Pancreas (tissue), 10 donors: ENCODE measurements around the gene C2CD4B. TPM values are rescaled to one million over a fixed set of nuclear protein-coding genes. Genes with fewer than 3 reads are reported as not detected.

Experiments
- ATAC-seq, 4 donors: fragments of 200-7000 bp; cut with Tn5 transposase; one replicate each; pipeline versions ENCODE4 v1.8.0 to v1.9.1; 2020; ENCODE audit warnings: mild to moderate bottlenecking in 4 of 4, moderate library complexity in 4 of 4
- DNase-seq, 6 donors: peaks; one replicate each; pipeline ENCODE4 v3.0.0-alpha.2; 2020
- FAIRE-seq: peaks from 2 replicates; lab custom pipeline; 2012; peaks lifted over from hg19 to GRCh38; lab: Jason Lieb, UNC
- H3K27ac ChIP-seq, 4 donors: fragments of 200-600 bp; sonication (generic); 1 replicate in 3 of 4; 2 replicates in 1 of 4; pipeline versions ENCODE4 v1.5.0 to v1.8.0; 2020
- H3K27me3 ChIP-seq, 4 donors: fragments of 200-600 bp; one replicate each; pipeline ENCODE4 v1.8.0; 2021
- H3K36me3 ChIP-seq, 3 donors: fragments of 200-600 bp; sonication (generic) in 1 of 3; one replicate each; pipeline versions ENCODE4 v1.5.0 to v1.8.0; 2020 to 2021
- H3K4me1 ChIP-seq, 3 donors: fragments of 200-600 bp; one replicate each; pipeline ENCODE4 v1.8.0; 2021
- H3K4me3 ChIP-seq, 4 donors: fragments of 200-600 bp; sonication (generic) in 2 of 4; one replicate each; pipeline versions ENCODE4 v1.5.0 to v1.8.0; 2020 to 2021
- H3K9me3 ChIP-seq, 4 donors: fragments of 200-600 bp; one replicate each; pipeline ENCODE4 v1.8.0; 2021
- WGBS, 2 donors: extraction: QIAGEN DNeasy Blood & Tissue Kit; methylation state at CpG; one replicate each; pipeline ENCODE4 v1.1.7; 2013; 5-methylcytosine and 5-hydroxymethylcytosine counted together
- intact Hi-C, 3 donors: fragments of 100-400 bp; cut with DNase I; formaldehyde crosslinking; loops; one replicate each; pipeline versions ENCODE4 v1.11.1 to v1.14.2; 2022
- polyA plus RNA-seq, 2 donors: library from polyadenylated mRNA; stranded (reverse); fragments of 200-250 nt; gene quantifications; one replicate each; pipeline ENCODE4 v1.2.3, GENCODE V29; 2013
- total RNA-seq, 6 donors: library from RNA; stranded (reverse); fragmentation: NEBNext Ultra II Directional in 4 of 6; extraction: Animal tissue kit (Norgen Biotek cat#: 25700) in 4 of 6; gene quantifications; one replicate each; pipeline versions ENCODE4 v1.2.1 to v1.2.4, GENCODE V29; 2021 to 2023
- TF ChIP-seq, protein P1 (sequence below), 4 donors: fragments of 200-600 bp; sonication (generic) in 3 of 4; IDR thresholded peaks; one replicate each; pipeline versions ENCODE4 v1.5.0 to v1.8.0; 2021; ENCODE audit warnings: antibody characterized with exemption in 4 of 4
- donor health status: healthy with polysubstance abuse.
- donor health status: DM: no; HTN: no; CAD: no; lungs with moderate emphysema.
- donor health status: DM: no; HTN: no; CAD: no.
- donor health status: control.
- donor health status: control.
- donor health status: Bipolar disorder and iron deficiency.
- donor health status: DM: yes; HTN: yes; CAD: no.
- donor health status: DM: no; HTN: no; CAD: no.
- donor health status: DM: no; HTN: no; CAD: no.
- donor health status: DM: yes; HTN: yes; CAD: no.

The C2CD4B gene
- total and polyA plus RNA-seq, 8 donors, result 25.1 to 167 (median 39.6) TPM

DNA sequence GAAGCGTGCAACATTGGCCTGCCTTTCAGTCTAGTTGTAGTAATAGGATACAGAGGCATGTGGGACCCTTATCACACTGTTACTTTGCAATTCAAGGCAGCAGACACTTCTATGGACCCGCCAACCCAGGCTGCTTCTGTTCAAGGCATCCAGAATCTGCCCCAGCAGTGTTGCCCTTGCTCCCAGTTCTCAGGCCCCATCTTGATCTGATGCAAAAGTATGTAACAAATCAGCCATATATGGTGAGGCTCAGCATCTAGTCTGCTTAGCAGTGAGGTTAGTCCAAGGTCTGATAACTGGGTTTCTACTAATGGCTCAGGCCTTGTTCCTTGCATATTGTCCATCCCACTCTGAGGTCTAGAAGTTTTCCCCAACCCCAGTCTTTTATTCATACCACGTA lies 17.9 kb downstream of the C2CD4B start:
- WGBS, 2 donors, result 71 to 81% methylated on average over 3 of the region's 3 CpGs
- no peak overlapping the region for H3K4me3 ChIP-seq

DNA sequence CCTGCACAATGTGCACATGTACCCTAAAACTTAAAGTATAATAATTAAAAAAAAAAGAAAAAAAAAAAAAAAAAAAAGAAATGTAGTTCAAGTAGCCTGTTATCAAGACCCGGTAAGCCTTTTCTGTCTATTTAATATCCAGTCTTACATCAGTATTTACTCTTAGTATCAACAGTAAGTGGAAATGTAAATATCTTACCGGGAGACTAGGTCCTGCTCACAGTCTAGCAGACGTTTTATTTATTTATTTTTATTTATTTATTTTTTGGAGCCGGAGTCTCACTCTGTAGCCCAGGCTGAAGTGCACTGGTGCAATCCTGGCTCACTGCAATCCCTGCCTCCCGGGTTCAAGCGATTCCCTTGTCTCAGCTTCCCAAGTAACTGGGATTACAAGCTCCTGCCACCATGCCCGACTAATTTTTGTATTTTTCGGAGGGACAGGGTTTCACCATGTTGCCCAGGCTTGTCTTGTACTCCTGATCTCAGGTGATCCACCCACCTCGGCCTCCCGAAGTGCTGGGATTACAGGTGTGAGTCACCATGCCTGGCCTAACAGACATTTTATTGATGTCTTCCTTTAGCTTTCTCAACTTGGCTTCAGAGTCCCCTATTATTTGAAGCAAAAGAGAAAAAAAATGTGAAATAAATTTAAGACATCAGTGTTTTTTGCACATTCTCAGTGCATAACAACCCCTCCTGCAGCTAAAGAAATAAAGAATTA lies 19.9 kb downstream of the C2CD4B start:
- Histone ChIP-seq H3K27ac (peak overlapping the region; percentile 33 to 80 (median 72)), H3K4me3 (no peak overlapping the region), H3K9me3 (no peaks in the 10 kb centered on the region), H3K27me3 (no peaks in the 10 kb centered on the region), H3K4me1 (peaks cover 44 to 48% (median 44%) of the 10 kb centered on the region in 3 donors), H3K36me3 (no peaks in the 10 kb centered on the region)
- TF ChIP-seq, protein P1, sequence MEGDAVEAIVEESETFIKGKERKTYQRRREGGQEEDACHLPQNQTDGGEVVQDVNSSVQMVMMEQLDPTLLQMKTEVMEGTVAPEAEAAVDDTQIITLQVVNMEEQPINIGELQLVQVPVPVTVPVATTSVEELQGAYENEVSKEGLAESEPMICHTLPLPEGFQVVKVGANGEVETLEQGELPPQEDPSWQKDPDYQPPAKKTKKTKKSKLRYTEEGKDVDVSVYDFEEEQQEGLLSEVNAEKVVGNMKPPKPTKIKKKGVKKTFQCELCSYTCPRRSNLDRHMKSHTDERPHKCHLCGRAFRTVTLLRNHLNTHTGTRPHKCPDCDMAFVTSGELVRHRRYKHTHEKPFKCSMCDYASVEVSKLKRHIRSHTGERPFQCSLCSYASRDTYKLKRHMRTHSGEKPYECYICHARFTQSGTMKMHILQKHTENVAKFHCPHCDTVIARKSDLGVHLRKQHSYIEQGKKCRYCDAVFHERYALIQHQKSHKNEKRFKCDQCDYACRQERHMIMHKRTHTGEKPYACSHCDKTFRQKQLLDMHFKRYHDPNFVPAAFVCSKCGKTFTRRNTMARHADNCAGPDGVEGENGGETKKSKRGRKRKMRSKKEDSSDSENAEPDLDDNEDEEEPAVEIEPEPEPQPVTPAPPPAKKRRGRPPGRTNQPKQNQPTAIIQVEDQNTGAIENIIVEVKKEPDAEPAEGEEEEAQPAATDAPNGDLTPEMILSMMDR (IDR thresholded peaks at IDR 0.05), result no peak
- intact Hi-C loops, result no loop called here
- 34 to 38% methylated on average over 10 of the region's 10 CpGs for WGBS, 2 donors
- DNase-seq, result no peak
- ATAC-seq, result peak; percentile 24 to 56 (median 40)
- FAIRE-seq, result no peak

More for the DNA sequence above, 17.9 kb downstream of the C2CD4B start:
- no peaks in the 10 kb centered on the region for H3K27me3 ChIP-seq
- TF ChIP-seq, protein P1 (IDR thresholded peaks at IDR 0.05), result no peak
- intact Hi-C loops, result no loop called here
- peaks cover 29 to 57% (median 36%) of the 10 kb centered on the region in 3 donors for H3K4me1 ChIP-seq
- ATAC-seq, result peak in 2 of 4 donors; percentile 0 to 1
- no peak for FAIRE-seq
- no peaks in the 10 kb centered on the region for H3K9me3 ChIP-seq
- H3K36me3 ChIP-seq, result no peaks in the 10 kb centered on the region
- no peak for DNase-seq
- peak overlapping the region; percentile 69 to 81 (median 79) for H3K27ac ChIP-seq

DNA sequence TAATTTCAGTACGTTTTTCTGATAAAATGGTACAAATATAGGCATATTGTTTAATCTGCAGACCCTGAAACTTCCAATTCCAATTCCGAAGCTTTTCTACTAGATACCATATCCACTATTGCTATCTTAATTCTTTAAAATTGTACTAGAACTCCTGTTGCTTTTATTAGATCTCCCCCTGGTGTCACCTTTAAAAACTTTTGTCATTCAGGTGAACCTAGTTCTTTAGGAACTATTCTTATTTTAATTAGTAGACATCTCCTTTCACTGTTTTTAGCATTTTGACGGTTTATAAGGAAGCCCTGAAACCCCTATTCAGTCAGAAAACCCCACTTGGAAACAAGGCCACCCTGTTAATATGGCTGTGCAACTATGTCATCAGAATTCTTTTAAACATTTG lies 22.3 kb downstream of the C2CD4B start:
- Histone ChIP-seq H3K9me3 (no peaks in the 10 kb centered on the region), H3K27me3 (no peaks in the 10 kb centered on the region), H3K4me1 (peaks cover 24 to 41% (median 30%) of the 10 kb centered on the region in 3 donors), H3K36me3 (no peaks in the 10 kb centered on the region), H3K4me3 (no peak overlapping the region), H3K27ac (peak overlapping the region in 2 of 4 donors; percentile 54 to 67)
- peak in 2 of 4 donors; percentile 22 to 25 for ATAC-seq
- intact Hi-C loops, result no loop called here
- WGBS, 2 donors, result 41 to 47% methylated on average over 3 of the region's 3 CpGs
- TF ChIP-seq, protein P1 (IDR thresholded peaks at IDR 0.05), result peak in 3 of 4 donors; percentile 7 to 15 (median 12)
- no peak for FAIRE-seq
- DNase-seq, result no peak

DNA sequence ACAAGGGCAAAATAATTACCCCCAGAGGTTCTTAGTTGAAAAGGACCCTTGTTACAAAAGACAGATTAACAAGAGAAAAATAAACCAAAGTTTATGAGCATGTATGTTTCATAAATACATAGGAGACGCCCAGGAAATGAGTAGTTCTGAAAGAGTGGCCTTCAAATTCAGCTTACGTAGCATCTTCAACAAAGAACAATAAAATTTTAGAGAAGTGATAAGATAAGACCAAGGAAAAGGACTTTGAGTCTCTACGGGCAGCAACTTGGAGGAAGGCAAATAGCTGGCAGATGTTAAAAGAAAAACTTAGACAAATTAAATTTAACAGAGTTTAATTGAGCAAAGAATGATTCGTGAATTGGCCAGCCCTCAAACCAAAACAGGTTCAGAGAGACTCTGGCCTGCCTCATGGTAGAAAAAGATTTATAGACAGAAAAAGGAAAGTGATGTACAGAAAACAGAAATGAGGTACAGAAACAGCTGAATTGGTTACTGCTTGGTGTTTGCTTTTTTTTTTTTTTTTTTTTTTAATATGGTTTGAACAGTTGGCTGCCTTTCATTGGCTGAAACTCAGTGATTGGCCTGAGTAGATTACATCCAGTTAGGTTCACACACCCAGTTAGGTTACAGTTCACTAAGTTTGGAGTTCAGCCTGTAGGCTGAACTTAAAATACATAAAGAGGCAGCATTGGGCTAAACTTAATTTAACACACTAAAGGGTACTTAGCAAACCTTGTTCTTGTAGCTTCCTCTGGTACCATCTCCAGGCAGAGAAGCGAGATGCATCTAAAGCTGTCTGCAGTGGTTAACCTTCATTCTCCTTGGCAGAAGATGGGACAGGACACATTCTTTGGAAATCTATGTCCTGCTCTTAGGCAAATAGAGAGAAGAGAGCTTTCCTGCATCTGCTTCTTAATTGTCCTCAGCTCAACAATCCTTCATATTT lies 23.2 kb downstream of the C2CD4B start:
- H3K36me3 ChIP-seq, result no peaks in the 10 kb centered on the region
- peak overlapping the region in 3 of 4 donors; percentile 14 to 67 (median 54) for H3K27ac ChIP-seq
- intact Hi-C loops, result no loop called here
- H3K9me3 ChIP-seq, result no peaks in the 10 kb centered on the region
- DNase-seq (no peak), ATAC-seq (peak; percentile 51 to 76 (median 62)), FAIRE-seq (peak; percentile 71)
- H3K4me3 ChIP-seq, result no peak overlapping the region
- TF ChIP-seq, protein P1 (IDR thresholded peaks at IDR 0.05), result no peak
- peaks cover 18 to 36% (median 24%) of the 10 kb centered on the region in 3 donors for H3K4me1 ChIP-seq
- 34% methylated on average over 5 of the region's 5 CpGs for WGBS, 2 donors
- H3K27me3 ChIP-seq, result no peaks in the 10 kb centered on the region
